ENCODE results near the gene UQCR11. TPM values are rescaled to one million over a fixed set of nuclear protein-coding genes. Genes with fewer than 3 reads are reported as not detected.

The UQCR11 gene
- total RNA-seq, 4 donors from 2014 or later = 111 to 152 (median 132) TPM

DNA sequence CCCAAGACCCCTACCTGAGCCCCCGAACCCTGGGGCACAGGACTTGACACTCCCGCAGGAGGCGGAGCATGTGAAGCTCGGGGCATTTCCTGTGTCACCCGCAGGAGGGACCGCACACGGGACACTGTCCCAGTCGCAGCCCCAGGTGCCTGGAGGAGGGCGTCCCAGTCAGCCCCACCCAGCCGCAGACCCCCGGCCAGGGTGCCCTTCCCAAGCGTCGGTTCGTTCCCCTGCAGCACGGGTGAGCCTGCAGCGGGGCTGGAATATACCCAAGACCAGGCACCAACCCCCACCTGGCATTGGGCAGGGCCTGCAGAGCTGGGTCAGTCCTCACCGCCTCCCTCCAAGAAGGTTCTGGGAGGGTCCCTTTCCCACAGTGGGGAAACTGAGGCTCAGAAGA is 25.5 kb upstream of the UQCR11 start:
- 90% methylated on average over 2 of the region's 17 CpGs for WGBS
- intact Hi-C loops (cut with DNase I) = no loop called here
- TF ChIP-seq CTCF (IDR thresholded peaks at IDR 0.05) (no peak), EP300 (IDR thresholded peaks at IDR 0.05) (no peak), POLR2A (IDR thresholded peaks at IDR 0.05; ENCODE audit: low read depth) (no peak), POLR2AphosphoS5 (IDR thresholded peaks at IDR 0.05) (no peak)
- Histone ChIP-seq H3K4me1 (no peaks in the 10 kb centered on the region), H3K36me3 (peaks cover 5 to 67% (median 52%) of the 10 kb centered on the region in 4 donors), H3K9me3 (no peaks in the 10 kb centered on the region), H3K4me3 (no peak overlapping the region), H3K27me3 (no peaks in the 10 kb centered on the region), H3K27ac (replicated peaks in 1 of 4) (no peak overlapping the region)
- no peak for DNase-seq (ENCODE audit: extremely low spot score)

DNA sequence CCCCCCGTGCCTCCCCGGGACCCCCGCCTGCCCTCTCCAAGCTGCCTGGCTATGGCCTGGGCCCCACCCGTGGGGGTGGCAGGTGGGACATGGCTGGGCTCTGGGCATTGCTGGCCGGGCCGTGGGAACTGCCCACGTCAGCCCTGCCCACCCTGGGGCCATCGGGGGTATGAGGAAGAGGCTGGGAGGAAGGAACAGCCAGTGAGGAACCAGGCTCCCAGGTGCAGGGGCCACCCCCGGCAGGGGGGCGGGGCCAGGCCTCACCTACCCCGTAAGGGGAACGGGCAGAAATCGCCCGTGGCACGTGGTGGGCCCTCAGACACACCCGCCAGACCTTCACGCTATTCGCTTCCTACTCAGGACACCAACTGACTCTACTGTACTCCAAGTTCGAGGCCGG is 24.8 kb upstream of the UQCR11 start:
- H3K4me1 ChIP-seq = no peaks in the 10 kb centered on the region
- intact Hi-C loops (cut with DNase I) = no loop called here
- no peak for DNase-seq (ENCODE audit: extremely low spot score)
- no peak overlapping the region for H3K4me3 ChIP-seq
- TF ChIP-seq CTCF (IDR thresholded peaks at IDR 0.05) (no peak), POLR2A (IDR thresholded peaks at IDR 0.05; ENCODE audit: low read depth) (no peak)
- H3K27ac ChIP-seq (replicated peaks in 1 of 4) = no peak overlapping the region
- 65% methylated on average over 4 of the region's 20 CpGs for WGBS
- no peaks in the 10 kb centered on the region for H3K9me3 ChIP-seq
- no peaks in the 10 kb centered on the region for H3K27me3 ChIP-seq
- H3K36me3 ChIP-seq = peaks cover 5 to 73% (median 56%) of the 10 kb centered on the region in 4 donors

- peaks cover 5 to 71% (median 55%) of the 10 kb centered on the region in 4 donors for H3K36me3 ChIP-seq
- H3K4me1 ChIP-seq = no peaks in the 10 kb centered on the region
- H3K27ac ChIP-seq (replicated peaks in 1 of 4) = no peak overlapping the region
- H3K4me3 ChIP-seq = no peak overlapping the region
- TF ChIP-seq EP300 (IDR thresholded peaks at IDR 0.05) (no peak), POLR2A (IDR thresholded peaks at IDR 0.05; ENCODE audit: low read depth) (no peak), POLR2AphosphoS5 (IDR thresholded peaks at IDR 0.05) (no peak), CTCF (IDR thresholded peaks at IDR 0.05) (no peak)
- intact Hi-C loops (cut with DNase I) = no loop called here
- no peak for DNase-seq (ENCODE audit: extremely low spot score)
- WGBS = 90% methylated on average over 14 of the region's 24 CpGs
- no peaks in the 10 kb centered on the region for H3K9me3 ChIP-seq
- no peaks in the 10 kb centered on the region for H3K27me3 ChIP-seq
Measured at GRCh38 chr19:1629256-1629808, 24.1 kb upstream of the UQCR11 start.

DNA sequence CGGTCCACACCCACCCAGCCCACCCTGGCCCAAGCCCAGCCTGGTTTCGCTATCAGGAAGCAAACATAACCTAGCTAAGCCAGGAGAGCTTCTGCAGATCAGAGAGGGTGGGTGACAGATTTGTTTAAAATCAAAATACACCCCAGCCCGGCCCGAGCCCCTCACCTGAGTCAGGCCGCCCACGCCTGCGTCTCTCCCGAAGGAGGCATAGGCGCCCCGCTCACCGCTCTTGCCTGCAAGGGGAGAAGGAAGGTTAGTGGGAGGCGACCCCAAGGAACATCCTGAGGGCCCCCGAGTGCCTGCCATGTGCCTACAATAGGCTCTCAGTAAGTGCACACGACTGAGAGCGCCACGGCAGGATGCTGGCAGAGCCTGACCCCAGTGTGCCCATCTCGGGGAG is 21.9 kb upstream of the UQCR11 start:
- no peak for DNase-seq (ENCODE audit: extremely low spot score)
- intact Hi-C loops (cut with DNase I) = no loop called here
- Histone ChIP-seq H3K9me3 (no peaks in the 10 kb centered on the region), H3K36me3 (peaks cover 5 to 75% (median 55%) of the 10 kb centered on the region in 4 donors), H3K4me3 (no peak overlapping the region), H3K27me3 (no peaks in the 10 kb centered on the region), H3K4me1 (no peaks in the 10 kb centered on the region), H3K27ac (replicated peaks in 1 of 4) (no peak overlapping the region)
- 99% methylated on average over 13 of the region's 17 CpGs for WGBS
- TF ChIP-seq POLR2A (IDR thresholded peaks at IDR 0.05; ENCODE audit: low read depth) = no peak
- no peak for TF ChIP-seq POLR2AphosphoS5 (IDR thresholded peaks at IDR 0.05)
- TF ChIP-seq EP300 (IDR thresholded peaks at IDR 0.05) = no peak
- TF ChIP-seq CTCF (IDR thresholded peaks at IDR 0.05) = no peak

- Histone ChIP-seq H3K27me3 (no peaks in the 10 kb centered on the region), H3K4me3 (no peak overlapping the region), H3K27ac (replicated peaks in 1 of 4) (no peak overlapping the region), H3K4me1 (no peaks in the 10 kb centered on the region), H3K9me3 (no peaks in the 10 kb centered on the region), H3K36me3 (peaks cover 1 to 75% (median 55%) of the 10 kb centered on the region in 4 donors)
- intact Hi-C loops (cut with DNase I) = no loop called here
- TF ChIP-seq POLR2AphosphoS5 (IDR thresholded peaks at IDR 0.05) = no peak
- TF ChIP-seq POLR2A (IDR thresholded peaks at IDR 0.05; ENCODE audit: low read depth) = no peak
- no peak for TF ChIP-seq EP300 (IDR thresholded peaks at IDR 0.05)
- no peak for TF ChIP-seq CTCF (IDR thresholded peaks at IDR 0.05)
- DNase-seq (ENCODE audit: extremely low spot score) = no peak
- 89% methylated on average over 23 of the region's 32 CpGs for WGBS
Measured at GRCh38 chr19:1626417-1627010, 21.3 kb upstream of the UQCR11 start.

Measured in esophagus muscularis mucosa (tissue), 4 donors.